Cardiac muscle cell (in vitro differentiated cells and primary cell): ENCODE results near the gene FUBP1. TPM values are rescaled to one million over a fixed set of nuclear protein-coding genes. Genes with fewer than 3 reads are reported as not detected.
"Not testable (repeated sequence)": the region's sequence is repeated elsewhere in the genome, so short reads cannot be mapped to it uniquely, and the experiment has no call there.

ENCODE experiments used
- DNase-seq, 2 donors: peaks; one replicate each; pipeline versions ENCODE4 v3.0.0 to v3.0.0-alpha.2; 2010 to 2017; ENCODE audit warnings: low read depth in 1 of 2, low spot score in 1 of 2
- H3K27ac ChIP-seq: fragments of 200-600 bp; sonication (generic); 2 replicates; pipeline ENCODE4 v1.5.1; 2016
- H3K27me3 ChIP-seq: fragments of 200-600 bp; sonication (generic); 2 replicates; pipeline ENCODE4 v1.6.0; 2016; ENCODE audit warnings: control low read depth
- H3K36me3 ChIP-seq: fragments of 200-600 bp; sonication (generic); 2 replicates; pipeline ENCODE4 v1.5.1; 2016; ENCODE audit warnings: control low read depth
- H3K4me1 ChIP-seq: fragments of 200-600 bp; sonication (generic); 2 replicates; pipeline ENCODE4 v1.8.1; 2017; ENCODE audit warnings: low read depth, mild to moderate bottlenecking, mixed run types
- H3K4me3 ChIP-seq: fragments of 200-600 bp; sonication (generic); 2 replicates; pipeline ENCODE4 v1.5.1; 2016; ENCODE audit warnings: mild to moderate bottlenecking
- H3K9me3 ChIP-seq: fragments of 200-600 bp; sonication (generic); 2 replicates; pipeline ENCODE4 v1.5.1; 2017; ENCODE audit warnings: low read depth, mild to moderate bottlenecking, control low read depth
- polyA plus RNA-seq: library from polyadenylated mRNA; unstranded; fragments of >200 nt; fragmentation: Nextera tagmentation; extraction: Ambion mirVana; gene quantifications from 2 replicates; pipeline ENCODE4 v1.2.1, GENCODE V29; 2016
- total RNA-seq: library from RNA; depleted of rRNA; stranded (reverse); fragments of >200 nt; gene quantifications from 2 replicates; pipeline ENCODE4 v1.2.3, GENCODE V29; 2016
- TF ChIP-seq, protein P1 (sequence below): IDR thresholded peaks from 2 replicates; pipeline ENCODE4 v1.5.1; 2012; ENCODE audit warnings: low read depth, mild to moderate bottlenecking, low read length

The FUBP1 gene
- total and polyA plus RNA-seq, 2 experiments from 2014 or later: 86.3 to 174 TPM

DNA sequence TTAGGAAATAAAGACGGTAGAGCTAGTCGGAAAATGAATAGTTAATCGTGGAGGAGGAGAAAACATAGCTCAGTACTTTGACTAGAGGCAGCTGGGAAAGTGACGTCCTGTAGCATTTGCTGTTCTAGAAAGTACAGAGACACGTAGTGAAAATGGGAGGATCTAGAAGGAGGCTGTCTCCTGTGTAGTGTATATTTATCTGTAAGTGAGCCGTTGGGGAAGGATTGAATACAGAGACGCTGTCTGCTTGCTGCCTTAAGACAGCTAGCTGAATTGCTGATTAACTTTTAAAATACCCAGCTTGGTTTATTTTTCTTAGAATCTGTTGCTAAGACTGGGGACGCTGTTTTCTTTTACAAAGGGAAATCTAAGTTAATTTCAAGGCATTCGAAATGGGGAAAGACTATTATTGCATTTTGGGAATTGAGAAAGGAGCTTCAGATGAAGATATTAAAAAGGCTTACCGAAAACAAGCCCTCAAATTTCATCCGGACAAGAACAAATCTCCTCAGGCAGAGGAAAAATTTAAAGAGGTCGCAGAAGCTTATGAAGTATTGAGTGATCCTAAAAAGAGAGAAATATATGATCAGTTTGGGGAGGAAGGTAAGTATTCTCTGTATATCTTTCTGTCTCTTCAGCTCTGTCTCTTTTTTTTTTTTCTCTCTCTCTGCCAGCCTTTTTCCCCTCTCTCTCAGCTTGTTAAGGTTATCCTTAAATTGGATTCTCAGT, 26.0 kb upstream of the FUBP1 start, which contains the start of gene DNAJB4:
Gene DNAJB4 (plus strand): TSS at position 221 of the 729 bp plus-strand sequence. CDS start 172 bp downstream, at position 393.
- TF ChIP-seq, protein P1, sequence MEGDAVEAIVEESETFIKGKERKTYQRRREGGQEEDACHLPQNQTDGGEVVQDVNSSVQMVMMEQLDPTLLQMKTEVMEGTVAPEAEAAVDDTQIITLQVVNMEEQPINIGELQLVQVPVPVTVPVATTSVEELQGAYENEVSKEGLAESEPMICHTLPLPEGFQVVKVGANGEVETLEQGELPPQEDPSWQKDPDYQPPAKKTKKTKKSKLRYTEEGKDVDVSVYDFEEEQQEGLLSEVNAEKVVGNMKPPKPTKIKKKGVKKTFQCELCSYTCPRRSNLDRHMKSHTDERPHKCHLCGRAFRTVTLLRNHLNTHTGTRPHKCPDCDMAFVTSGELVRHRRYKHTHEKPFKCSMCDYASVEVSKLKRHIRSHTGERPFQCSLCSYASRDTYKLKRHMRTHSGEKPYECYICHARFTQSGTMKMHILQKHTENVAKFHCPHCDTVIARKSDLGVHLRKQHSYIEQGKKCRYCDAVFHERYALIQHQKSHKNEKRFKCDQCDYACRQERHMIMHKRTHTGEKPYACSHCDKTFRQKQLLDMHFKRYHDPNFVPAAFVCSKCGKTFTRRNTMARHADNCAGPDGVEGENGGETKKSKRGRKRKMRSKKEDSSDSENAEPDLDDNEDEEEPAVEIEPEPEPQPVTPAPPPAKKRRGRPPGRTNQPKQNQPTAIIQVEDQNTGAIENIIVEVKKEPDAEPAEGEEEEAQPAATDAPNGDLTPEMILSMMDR: no peak
- peak within 1 kb of the TSS; percentile 87 for H3K4me3 ChIP-seq
- DNase-seq: peak; percentile 96 to 99

DNA sequence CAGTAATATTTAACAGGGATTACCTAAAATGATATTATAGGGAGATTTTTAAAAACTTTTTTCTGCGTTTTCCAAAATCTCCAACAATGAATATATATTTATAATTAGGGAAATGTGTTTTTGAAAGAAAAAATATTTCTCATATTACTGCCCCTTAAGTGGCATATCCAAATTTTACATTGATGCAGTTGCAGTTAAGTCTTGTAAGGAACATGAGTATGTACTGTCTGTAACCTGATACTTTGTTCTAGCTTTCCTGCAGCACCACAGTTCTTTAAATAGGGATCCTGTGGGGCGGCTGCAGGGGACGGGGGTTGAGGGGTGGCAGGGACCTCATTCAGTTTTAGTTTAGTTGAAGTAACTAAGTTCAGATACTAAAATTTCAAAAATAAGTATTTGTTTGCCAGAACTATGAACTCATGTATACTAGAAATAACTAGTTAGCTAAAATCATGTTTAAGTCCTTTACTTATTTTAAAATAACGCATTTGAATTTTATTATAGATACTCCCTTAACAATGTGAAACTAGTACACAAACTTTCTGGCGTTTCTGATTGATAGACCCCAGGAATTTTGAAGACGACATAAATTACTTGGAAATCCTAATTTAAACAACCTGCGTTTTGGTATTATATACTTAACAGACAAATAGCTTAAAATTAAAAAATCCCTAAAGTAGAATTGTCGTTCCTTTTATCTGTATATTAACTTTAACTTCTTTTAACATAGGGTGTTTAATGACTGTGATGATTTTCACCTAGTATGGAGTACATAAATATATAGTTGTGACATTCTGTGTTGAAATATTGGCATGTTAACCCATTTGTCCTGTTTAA, 25.2 kb upstream of the FUBP1 start:
- Histone ChIP-seq H3K4me1 (peaks cover 20% of the 10 kb centered on the region), H3K9me3 (no peaks in the 10 kb centered on the region), H3K27ac (peak overlapping the region; percentile 99), H3K27me3 (no peaks in the 10 kb centered on the region), H3K4me3 (peak overlapping the region; percentile 87), H3K36me3 (no peaks in the 10 kb centered on the region)
- TF ChIP-seq, protein P1: no peak
- DNase-seq: peak; percentile 78 to 82

More for the DNA sequence above, 26.0 kb upstream of the FUBP1 start, which contains the start of gene DNAJB4:
- Histone ChIP-seq H3K9me3 (no peaks in the 10 kb centered on the region), H3K27ac (peak within 1 kb of the TSS; percentile 99), H3K36me3 (no peaks in the 10 kb centered on the region), H3K4me1 (peaks cover 20% of the 10 kb centered on the region), H3K27me3 (no peaks in the 10 kb centered on the region)

DNA sequence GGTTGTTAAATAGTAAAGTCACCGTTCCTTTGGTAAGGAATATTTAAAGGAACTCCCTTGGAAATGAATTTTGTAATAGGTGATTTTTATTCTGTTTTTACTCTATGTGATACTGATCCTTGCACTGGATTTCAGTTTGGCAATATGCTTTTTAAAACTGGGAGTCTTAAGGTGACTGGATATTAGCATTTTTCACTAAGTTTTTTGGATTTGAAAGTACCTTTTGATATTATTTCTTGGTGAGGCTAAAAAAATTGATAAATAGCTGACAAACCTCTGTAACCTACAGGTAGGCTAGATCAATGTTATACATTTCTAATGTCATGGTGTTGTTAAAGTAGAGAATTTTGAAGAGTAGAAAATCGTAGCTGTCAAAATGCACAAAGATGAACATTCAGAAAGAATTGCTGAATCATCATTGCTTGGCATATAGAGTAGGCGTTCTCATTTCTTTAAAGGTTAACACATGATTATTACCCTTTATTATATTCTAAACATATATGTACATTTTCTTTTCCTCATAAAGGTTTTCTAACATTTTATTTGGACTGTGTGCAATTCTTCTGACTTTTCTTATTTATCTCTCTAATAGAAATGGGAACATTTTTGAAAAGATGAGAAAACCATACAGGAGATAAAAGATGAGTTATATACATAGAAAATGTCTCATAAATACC, 24.3 kb upstream of the FUBP1 start:
- peak overlapping the region; percentile 99 for H3K27ac ChIP-seq
- peak in 1 of 2 donors; percentile 30 for DNase-seq

DNA sequence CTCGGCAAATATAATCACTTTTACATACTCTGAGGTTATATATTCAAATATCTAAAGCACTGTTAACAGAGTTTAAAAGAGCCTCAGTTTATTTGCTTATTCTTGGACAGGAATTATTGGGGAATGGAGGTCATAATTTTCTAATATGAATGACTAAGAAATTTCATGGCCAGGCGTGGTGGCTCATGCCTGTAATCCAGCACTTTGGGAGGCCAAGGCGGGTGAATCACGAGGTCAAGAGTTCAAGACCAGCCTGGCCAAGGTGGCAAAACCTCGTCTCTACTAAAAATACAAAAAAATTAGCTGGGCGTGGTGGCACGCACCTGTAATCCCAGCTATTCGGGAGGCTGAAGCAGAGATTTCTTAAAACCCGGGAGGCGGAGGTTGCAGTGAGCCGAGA, 21.7 kb upstream of the FUBP1 start:
- H3K4me1 ChIP-seq: peaks cover 10% of the 10 kb centered on the region
- H3K36me3 ChIP-seq, H3K9me3 ChIP-seq, H3K27me3 ChIP-seq, H3K27ac ChIP-seq, DNase-seq, H3K4me3 ChIP-seq: not testable (repeated sequence)

More for the DNA sequence above, 24.3 kb upstream of the FUBP1 start:
- TF ChIP-seq, protein P1: no peak
- no peaks in the 10 kb centered on the region for H3K27me3 ChIP-seq
- H3K36me3 ChIP-seq: no peaks in the 10 kb centered on the region
- no peaks in the 10 kb centered on the region for H3K9me3 ChIP-seq
- peaks cover 20% of the 10 kb centered on the region for H3K4me1 ChIP-seq
- H3K4me3 ChIP-seq: peak overlapping the region; percentile 87

DNA sequence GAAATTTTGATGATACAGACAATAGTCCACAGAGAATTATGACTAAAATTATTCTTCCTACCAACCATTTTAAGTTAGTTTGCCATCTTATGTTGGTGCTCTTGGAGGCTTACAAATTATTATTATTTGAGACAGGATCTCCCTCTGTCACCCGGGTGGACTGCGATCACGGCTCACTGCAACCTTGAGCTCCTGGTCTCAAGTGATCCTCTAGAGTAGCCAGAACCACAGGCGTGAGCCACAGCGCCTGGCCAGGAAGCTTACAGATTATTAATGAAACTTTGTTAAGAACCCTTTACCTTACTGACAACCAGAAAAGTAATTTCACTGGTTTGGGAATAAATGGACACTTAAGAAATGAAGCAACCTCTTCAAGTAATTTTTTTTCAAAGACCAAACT, 17.9 kb upstream of the FUBP1 start:
- DNase-seq: no peak
- no peaks in the 10 kb centered on the region for H3K4me1 ChIP-seq
- H3K9me3 ChIP-seq: no peaks in the 10 kb centered on the region
- no peaks in the 10 kb centered on the region for H3K27me3 ChIP-seq
- no peak overlapping the region for H3K4me3 ChIP-seq
- TF ChIP-seq, protein P1: no peak
- peaks cover 3% of the 10 kb centered on the region for H3K36me3 ChIP-seq
- H3K27ac ChIP-seq: no peak overlapping the region
